ENCODE data around the gene NBDY. TPM values are rescaled to one million over a fixed set of nuclear protein-coding genes. Genes with fewer than 3 reads are reported as not detected.
A peak's percentile ranks its signal among the peaks of the same experiment; 100 is the strongest.

Gene NBDY
- total and polyA plus RNA-seq, 4 donors, result 11.8 to 43.2 (median 22.7) TPM

DNA sequence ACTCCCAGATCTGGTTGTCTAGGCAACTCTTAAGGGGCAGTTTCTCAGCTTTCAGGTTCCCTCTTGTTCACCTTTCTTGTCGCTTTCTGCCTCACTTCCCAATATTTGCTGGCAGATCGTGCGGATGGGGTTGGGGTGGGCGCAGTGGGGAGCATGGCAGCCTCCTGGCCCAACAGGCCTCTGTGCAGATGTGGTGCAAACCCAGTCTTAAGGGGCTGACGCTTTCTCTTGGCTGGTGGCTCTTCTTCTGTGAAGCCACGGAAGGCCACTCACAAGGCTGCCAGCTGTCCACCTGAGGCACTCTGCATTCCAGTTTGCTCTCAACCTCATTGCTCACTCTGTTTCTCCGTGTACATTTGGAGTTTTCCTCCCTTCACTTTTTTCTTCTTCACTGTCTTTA lies 61.7 kb downstream of the NBDY start:
- 87 to 96% methylated on average over 7 of the region's 7 CpGs for WGBS, 2 donors
- ATAC-seq (ENCODE audit: insufficient read depth, low FRiP score) (no peak), DNase-seq (no peak)
- Histone ChIP-seq H3K27ac (ENCODE audit: low read depth in 1 of 2, low read length in 1 of 2) (no peak overlapping the region), H3K9ac (ENCODE audit: insufficient read depth in 1 of 2, low read length in 2 of 2) (no peak overlapping the region), H3K4me1 (ENCODE audit: control insufficient read depth in 5 of 5, insufficient read depth in 5 of 5, low read length in 5 of 5) (no peaks in the 10 kb centered on the region), H3K36me3 (ENCODE audit: control insufficient read depth in 4 of 4, insufficient read depth in 4 of 4, low read length in 4 of 4) (peaks cover 0 to 4% (median 0%) of the 10 kb centered on the region in 4 donors), H3K4me3 (no peak overlapping the region), H3K27me3 (ENCODE audit: control insufficient read depth in 3 of 3, insufficient read depth in 3 of 3, low read length in 2 of 3) (peaks cover 0 to 4% (median 0%) of the 10 kb centered on the region in 3 donors), H3K9me3 (ENCODE audit: control insufficient read depth in 4 of 4, insufficient read depth in 3 of 4, low read length in 3 of 4) (no peaks in the 10 kb centered on the region)
- TF ChIP-seq, protein P1, sequence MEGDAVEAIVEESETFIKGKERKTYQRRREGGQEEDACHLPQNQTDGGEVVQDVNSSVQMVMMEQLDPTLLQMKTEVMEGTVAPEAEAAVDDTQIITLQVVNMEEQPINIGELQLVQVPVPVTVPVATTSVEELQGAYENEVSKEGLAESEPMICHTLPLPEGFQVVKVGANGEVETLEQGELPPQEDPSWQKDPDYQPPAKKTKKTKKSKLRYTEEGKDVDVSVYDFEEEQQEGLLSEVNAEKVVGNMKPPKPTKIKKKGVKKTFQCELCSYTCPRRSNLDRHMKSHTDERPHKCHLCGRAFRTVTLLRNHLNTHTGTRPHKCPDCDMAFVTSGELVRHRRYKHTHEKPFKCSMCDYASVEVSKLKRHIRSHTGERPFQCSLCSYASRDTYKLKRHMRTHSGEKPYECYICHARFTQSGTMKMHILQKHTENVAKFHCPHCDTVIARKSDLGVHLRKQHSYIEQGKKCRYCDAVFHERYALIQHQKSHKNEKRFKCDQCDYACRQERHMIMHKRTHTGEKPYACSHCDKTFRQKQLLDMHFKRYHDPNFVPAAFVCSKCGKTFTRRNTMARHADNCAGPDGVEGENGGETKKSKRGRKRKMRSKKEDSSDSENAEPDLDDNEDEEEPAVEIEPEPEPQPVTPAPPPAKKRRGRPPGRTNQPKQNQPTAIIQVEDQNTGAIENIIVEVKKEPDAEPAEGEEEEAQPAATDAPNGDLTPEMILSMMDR (IDR thresholded peaks at IDR 0.05; ENCODE audit: control extremely low read depth, extremely low read depth), result no peak

DNA sequence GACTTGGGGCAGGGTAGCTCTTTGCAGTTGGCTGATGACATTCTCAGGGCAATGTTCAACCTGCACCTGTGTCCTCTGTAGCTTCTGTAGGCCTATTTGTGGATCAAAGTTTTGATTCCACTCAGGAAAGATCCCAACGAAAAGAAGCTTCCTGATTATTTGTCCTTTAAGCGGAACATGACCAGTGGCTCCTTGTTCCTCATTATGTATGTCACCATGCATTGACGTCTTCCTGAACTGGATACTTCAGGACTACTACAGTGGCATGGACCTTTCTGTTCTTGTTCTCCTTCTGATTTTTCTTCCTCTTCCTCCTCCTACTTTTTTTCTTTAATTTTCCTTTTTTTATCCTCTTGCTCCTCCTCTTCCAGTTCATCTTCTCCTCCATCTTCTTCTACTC lies 62.4 kb downstream of the NBDY start:
- DNase-seq, result no peak
- Histone ChIP-seq H3K27me3 (ENCODE audit: control insufficient read depth in 3 of 3, insufficient read depth in 3 of 3, low read length in 2 of 3) (peaks cover 0 to 4% (median 0%) of the 10 kb centered on the region in 3 donors), H3K4me1 (ENCODE audit: control insufficient read depth in 5 of 5, insufficient read depth in 5 of 5, low read length in 5 of 5) (no peaks in the 10 kb centered on the region), H3K36me3 (ENCODE audit: control insufficient read depth in 4 of 4, insufficient read depth in 4 of 4, low read length in 4 of 4) (peaks cover 0 to 4% (median 0%) of the 10 kb centered on the region in 4 donors), H3K9ac (ENCODE audit: insufficient read depth in 1 of 2, low read length in 2 of 2) (no peak overlapping the region), H3K4me3 (no peak overlapping the region), H3K27ac (ENCODE audit: low read depth in 1 of 2, low read length in 1 of 2) (no peak overlapping the region), H3K9me3 (ENCODE audit: control insufficient read depth in 4 of 4, insufficient read depth in 3 of 4, low read length in 3 of 4) (no peaks in the 10 kb centered on the region)
- no peak for ATAC-seq (ENCODE audit: insufficient read depth, low FRiP score)
- WGBS, 2 donors, result 34 to 71% methylated on average over 3 of the region's 3 CpGs
- TF ChIP-seq, protein P1 (IDR thresholded peaks at IDR 0.05; ENCODE audit: control extremely low read depth, extremely low read depth), result no peak

DNA sequence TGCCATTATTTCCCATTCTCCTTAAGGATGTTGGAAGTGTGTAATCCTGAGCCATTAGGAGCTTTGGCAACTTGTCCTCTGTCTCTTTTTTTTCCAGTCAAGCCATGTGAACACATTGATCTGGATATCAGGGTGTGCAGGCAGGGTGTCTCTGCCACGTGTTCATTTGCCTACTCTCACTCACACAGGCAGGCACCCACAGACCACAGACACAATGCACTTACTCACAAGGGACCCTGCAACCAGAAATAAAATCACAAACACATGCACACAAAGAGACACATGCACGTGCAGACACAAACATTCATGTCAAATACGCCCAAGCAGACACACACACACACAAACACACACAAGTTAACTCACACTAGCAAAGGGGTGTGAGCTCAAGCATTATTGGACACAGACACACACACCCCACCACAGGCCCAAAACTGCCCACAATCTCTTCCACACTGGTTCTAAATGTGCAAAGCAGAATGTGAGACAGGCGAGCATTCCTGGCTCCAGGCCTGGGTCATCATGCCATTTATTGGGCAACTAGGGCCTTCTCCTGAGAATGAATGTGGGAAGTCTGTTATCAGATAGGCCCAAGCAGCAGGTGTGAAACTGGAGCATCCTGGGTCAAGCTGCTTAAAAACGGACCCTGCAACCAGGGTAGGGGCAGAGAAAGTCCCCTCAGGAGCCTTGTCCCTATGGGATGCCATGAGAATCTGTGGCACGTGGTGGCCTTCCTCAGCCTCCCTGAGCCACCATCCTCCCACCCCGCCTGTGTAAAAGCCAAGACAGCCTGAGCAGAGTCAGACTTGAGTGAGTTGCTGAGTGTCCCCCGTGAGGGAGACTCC lies 63.4 kb downstream of the NBDY start:
- 88 to 94% methylated on average over 8 of the region's 8 CpGs for WGBS, 2 donors
- no peak overlapping the region for H3K4me3 ChIP-seq
- peak in 1 of 3 donors; percentile 1 for DNase-seq

More for the DNA sequence above, 63.4 kb downstream of the NBDY start:
- Histone ChIP-seq H3K27ac (ENCODE audit: low read depth in 1 of 2, low read length in 1 of 2) (no peak overlapping the region), H3K4me1 (ENCODE audit: control insufficient read depth in 5 of 5, insufficient read depth in 5 of 5, low read length in 5 of 5) (peaks cover 0 to 3% (median 0%) of the 10 kb centered on the region in 5 donors), H3K36me3 (ENCODE audit: control insufficient read depth in 4 of 4, insufficient read depth in 4 of 4, low read length in 4 of 4) (no peaks in the 10 kb centered on the region), H3K9ac (ENCODE audit: insufficient read depth in 1 of 2, low read length in 2 of 2) (no peak overlapping the region), H3K27me3 (ENCODE audit: control insufficient read depth in 3 of 3, insufficient read depth in 3 of 3, low read length in 2 of 3) (peaks cover 0 to 4% (median 0%) of the 10 kb centered on the region in 3 donors), H3K9me3 (ENCODE audit: control insufficient read depth in 4 of 4, insufficient read depth in 3 of 4, low read length in 3 of 4) (no peaks in the 10 kb centered on the region)
- no peak for ATAC-seq (ENCODE audit: insufficient read depth, low FRiP score)
- TF ChIP-seq, protein P1 (IDR thresholded peaks at IDR 0.05; ENCODE audit: control extremely low read depth, extremely low read depth), result no peak

Measured in lung (tissue), 12 donors.